ENCODE measurements around the gene SBF2.

The SBF2 gene

DNA sequence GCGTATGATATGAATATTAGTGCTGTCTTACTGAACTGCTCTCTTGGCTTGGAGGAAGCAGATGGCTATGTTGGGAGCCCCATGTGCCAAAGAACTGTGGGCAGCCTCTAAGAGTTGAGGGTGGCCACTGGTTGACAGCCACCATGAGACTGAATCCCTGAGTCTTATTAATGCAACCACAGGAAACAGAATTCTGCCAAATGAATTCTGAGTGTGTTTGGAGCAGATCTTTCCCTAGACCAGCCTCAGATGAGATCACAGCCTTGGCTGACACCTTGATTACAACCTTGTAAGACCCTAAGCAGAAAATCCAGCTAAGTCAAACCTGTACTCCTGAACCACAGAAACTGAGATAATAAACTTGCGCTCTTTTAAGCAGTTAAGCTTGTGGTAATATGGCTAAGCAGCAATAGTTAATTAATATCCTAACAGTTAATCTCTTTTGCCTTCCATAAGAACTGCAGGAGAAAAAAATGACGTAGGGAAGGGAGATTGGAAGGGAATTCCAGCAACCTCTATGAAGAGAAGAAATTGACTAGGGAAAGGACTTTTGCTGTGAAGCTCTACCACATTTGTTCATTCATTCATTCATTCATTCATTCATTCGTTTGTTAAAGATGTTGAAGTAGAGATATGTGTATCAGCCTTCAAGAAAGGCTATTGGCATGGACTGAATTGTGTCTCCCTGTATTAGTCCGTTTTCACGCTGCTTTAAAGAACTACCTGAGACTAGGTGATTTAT, 37.7 kb upstream of the SBF2 start:
- Histone ChIP-seq H3K4me1 (ENCODE audit: insufficient read depth, low read length, severe bottlenecking) (no peaks in the 10 kb centered on the region), H2AFZ (ENCODE audit: low read length) (no peak overlapping the region), H3F3A (ENCODE audit: insufficient read depth, low read length) (no peaks in the 10 kb centered on the region), H3K79me2 (ENCODE audit: insufficient read depth, low read length) (no peaks in the 10 kb centered on the region), H3K9ac (ENCODE audit: low read length) (no peak overlapping the region), H4K20me1 (ENCODE audit: insufficient read depth, low read length) (no peaks in the 10 kb centered on the region), H3K27me3 (ENCODE audit: insufficient read depth, low read length) (no peaks in the 10 kb centered on the region), H3K9me2 (ENCODE audit: low read depth, low read length) (no peaks in the 10 kb centered on the region), H3K27ac (ENCODE audit: low read depth, low read length, poor library complexity, severe bottlenecking) (no peak overlapping the region), H3K9me3 (ENCODE audit: low read length) (no peaks in the 10 kb centered on the region), H3K4me3 (ENCODE audit: low read depth, low read length, poor library complexity, severe bottlenecking) (no peak overlapping the region), H3K4me2 (ENCODE audit: low read length) (no peak overlapping the region), H3K36me3 (ENCODE audit: insufficient read depth, low read length) (peaks cover 16% of the 10 kb centered on the region; the same call in 1 of the 2 replicates)
- no peak for TF ChIP-seq EZH2 (IDR thresholded peaks at IDR 0.05; ENCODE audit: borderline replicate concordance, low read length)
- TF ChIP-seq, protein P1, sequence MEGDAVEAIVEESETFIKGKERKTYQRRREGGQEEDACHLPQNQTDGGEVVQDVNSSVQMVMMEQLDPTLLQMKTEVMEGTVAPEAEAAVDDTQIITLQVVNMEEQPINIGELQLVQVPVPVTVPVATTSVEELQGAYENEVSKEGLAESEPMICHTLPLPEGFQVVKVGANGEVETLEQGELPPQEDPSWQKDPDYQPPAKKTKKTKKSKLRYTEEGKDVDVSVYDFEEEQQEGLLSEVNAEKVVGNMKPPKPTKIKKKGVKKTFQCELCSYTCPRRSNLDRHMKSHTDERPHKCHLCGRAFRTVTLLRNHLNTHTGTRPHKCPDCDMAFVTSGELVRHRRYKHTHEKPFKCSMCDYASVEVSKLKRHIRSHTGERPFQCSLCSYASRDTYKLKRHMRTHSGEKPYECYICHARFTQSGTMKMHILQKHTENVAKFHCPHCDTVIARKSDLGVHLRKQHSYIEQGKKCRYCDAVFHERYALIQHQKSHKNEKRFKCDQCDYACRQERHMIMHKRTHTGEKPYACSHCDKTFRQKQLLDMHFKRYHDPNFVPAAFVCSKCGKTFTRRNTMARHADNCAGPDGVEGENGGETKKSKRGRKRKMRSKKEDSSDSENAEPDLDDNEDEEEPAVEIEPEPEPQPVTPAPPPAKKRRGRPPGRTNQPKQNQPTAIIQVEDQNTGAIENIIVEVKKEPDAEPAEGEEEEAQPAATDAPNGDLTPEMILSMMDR (IDR thresholded peaks at IDR 0.05; ENCODE audit: low read length): no peak

DNA sequence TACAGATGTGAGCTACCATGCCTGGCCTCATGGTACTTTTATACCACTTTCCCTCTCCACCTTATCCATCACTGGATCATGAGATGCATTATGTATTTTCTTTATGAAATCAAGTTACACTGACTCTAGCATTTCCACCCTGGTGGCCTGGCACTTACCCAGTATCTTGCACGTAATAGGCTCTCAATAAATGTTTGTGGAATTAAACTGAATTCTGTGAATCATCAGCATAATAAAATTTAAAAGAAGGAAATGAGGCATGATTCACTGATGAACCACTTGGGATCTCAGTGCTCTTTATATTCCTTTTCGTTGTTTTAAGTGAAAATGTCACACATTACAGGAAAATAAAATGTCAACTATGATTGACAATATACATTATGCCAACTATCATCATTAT, 35.9 kb upstream of the SBF2 start:
- H3K9me2 ChIP-seq (ENCODE audit: low read depth, low read length): no peaks in the 10 kb centered on the region
- H3K4me2 ChIP-seq (ENCODE audit: low read length): no peak overlapping the region
- H3K79me2 ChIP-seq (ENCODE audit: insufficient read depth, low read length): no peaks in the 10 kb centered on the region
- no peaks in the 10 kb centered on the region for H3K9me3 ChIP-seq (ENCODE audit: low read length)
- no peaks in the 10 kb centered on the region for H3F3A ChIP-seq (ENCODE audit: insufficient read depth, low read length)
- H2AFZ ChIP-seq (ENCODE audit: low read length): no peak overlapping the region
- H3K27me3 ChIP-seq (ENCODE audit: insufficient read depth, low read length): no peaks in the 10 kb centered on the region
- peaks cover 16% of the 10 kb centered on the region; the same call in 1 of the 2 replicates for H3K36me3 ChIP-seq (ENCODE audit: insufficient read depth, low read length)
- no peaks in the 10 kb centered on the region for H3K4me1 ChIP-seq (ENCODE audit: insufficient read depth, low read length, severe bottlenecking)
- H3K27ac ChIP-seq (ENCODE audit: low read depth, low read length, poor library complexity, severe bottlenecking): no peak overlapping the region
- TF ChIP-seq, protein P1 (IDR thresholded peaks at IDR 0.05; ENCODE audit: low read length): no peak
- no peak for TF ChIP-seq EZH2 (IDR thresholded peaks at IDR 0.05; ENCODE audit: borderline replicate concordance, low read length)
- H3K9ac ChIP-seq (ENCODE audit: low read length): no peak overlapping the region
- no peak overlapping the region for H3K4me3 ChIP-seq (ENCODE audit: low read depth, low read length, poor library complexity, severe bottlenecking)
- no peaks in the 10 kb centered on the region for H4K20me1 ChIP-seq (ENCODE audit: insufficient read depth, low read length)

GRCh38 chr11:10329356-10329755, 35.3 kb upstream of the SBF2 start:
- H2AFZ ChIP-seq (ENCODE audit: low read length): no peak overlapping the region
- H3K36me3 ChIP-seq (ENCODE audit: insufficient read depth, low read length): peaks cover 16% of the 10 kb centered on the region; the same call in 1 of the 2 replicates
- no peak for TF ChIP-seq EZH2 (IDR thresholded peaks at IDR 0.05; ENCODE audit: borderline replicate concordance, low read length)
- TF ChIP-seq, protein P1 (IDR thresholded peaks at IDR 0.05; ENCODE audit: low read length): no peak
- no peaks in the 10 kb centered on the region for H3K79me2 ChIP-seq (ENCODE audit: insufficient read depth, low read length)
- H3K9me3 ChIP-seq (ENCODE audit: low read length): no peaks in the 10 kb centered on the region
- H3K4me3 ChIP-seq (ENCODE audit: low read depth, low read length, poor library complexity, severe bottlenecking): no peak overlapping the region
- H3K9me2 ChIP-seq (ENCODE audit: low read depth, low read length): no peaks in the 10 kb centered on the region
- no peak overlapping the region for H3K9ac ChIP-seq (ENCODE audit: low read length)
- H3F3A ChIP-seq (ENCODE audit: insufficient read depth, low read length): no peaks in the 10 kb centered on the region
- no peaks in the 10 kb centered on the region for H3K27me3 ChIP-seq (ENCODE audit: insufficient read depth, low read length)
- no peak overlapping the region for H3K4me2 ChIP-seq (ENCODE audit: low read length)
- no peaks in the 10 kb centered on the region for H4K20me1 ChIP-seq (ENCODE audit: insufficient read depth, low read length)
- no peaks in the 10 kb centered on the region for H3K4me1 ChIP-seq (ENCODE audit: insufficient read depth, low read length, severe bottlenecking)
- no peak overlapping the region for H3K27ac ChIP-seq (ENCODE audit: low read depth, low read length, poor library complexity, severe bottlenecking)

All from OCI-LY1 (cell line).